Measurements from ENCODE around the gene INPP5D.
"Not testable (repeated sequence)": the region's sequence is repeated elsewhere in the genome, so short reads cannot be mapped to it uniquely, and the experiment has no call there.

Gene INPP5D

DNA sequence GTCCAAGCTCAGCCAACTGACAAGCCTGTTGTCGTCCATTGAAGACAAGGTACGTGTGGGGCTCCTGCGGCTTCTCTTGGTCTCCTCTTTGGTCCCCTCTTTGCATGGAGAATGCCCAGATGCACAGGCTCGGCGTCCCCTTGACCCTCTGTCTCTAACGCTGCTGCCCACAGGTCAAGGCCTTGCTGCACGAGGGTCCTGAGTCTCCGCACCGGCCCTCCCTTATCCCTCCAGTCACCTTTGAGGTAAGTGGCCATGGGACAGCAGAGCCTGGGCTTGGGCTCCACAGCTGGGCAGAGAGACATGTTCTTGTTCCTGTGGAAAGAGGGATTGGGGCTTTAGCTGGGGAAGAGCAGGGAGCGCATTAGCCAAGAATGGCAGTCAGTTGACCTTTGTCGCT, 86.1 kb downstream of the INPP5D start:
- DNase-seq (ENCODE audit: low spot score), result no peak

DNA sequence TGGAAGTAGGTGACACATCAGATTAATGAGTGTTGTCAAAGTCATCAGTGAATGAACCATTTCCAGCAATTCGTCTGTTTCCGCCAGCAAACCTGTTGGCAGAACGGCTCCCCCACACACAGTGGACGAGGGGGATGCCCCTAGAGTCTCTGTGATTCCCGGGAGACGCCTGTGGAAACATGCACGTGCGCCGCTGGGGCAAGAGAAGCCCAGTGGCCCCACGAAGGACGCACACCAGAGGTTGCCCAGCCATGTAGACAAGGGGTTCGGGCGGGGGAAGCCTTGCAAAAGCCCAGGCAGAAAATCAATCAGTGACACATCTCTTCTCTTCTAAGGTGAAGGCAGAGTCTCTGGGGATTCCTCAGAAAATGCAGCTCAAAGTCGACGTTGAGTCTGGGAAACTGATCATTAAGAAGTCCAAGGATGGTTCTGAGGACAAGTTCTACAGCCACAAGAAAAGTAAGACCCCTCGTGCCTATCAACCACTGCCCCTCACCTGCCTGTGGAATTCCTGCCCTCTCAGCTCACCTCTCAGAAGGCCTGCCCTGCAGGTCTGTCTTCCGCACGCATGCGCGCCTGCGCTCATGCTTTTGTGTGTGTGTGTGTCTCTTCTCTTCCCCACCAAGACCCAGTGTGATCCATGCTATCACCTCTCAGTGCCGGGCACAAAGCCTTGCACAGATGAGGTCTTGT, 87.1 kb downstream of the INPP5D start:
- no peak for DNase-seq (ENCODE audit: low spot score)

DNA sequence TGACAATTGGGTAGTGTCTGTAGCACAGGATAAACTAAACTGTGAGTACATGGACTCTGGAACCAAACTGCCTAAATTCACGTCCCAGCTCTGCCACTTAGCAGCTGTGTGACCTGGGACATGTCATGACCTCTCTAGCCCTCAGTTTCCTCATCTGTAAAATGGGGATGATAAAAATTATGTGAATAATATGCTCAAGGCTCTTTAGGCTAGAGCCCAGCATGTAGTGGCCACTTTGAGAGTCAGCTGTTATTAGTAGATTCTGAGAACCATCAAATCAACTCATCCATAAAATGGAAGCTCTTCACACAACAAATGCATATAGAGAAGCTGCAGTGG, 87.7 kb downstream of the INPP5D start:
- DNase-seq (ENCODE audit: low spot score), result no peak

DNA sequence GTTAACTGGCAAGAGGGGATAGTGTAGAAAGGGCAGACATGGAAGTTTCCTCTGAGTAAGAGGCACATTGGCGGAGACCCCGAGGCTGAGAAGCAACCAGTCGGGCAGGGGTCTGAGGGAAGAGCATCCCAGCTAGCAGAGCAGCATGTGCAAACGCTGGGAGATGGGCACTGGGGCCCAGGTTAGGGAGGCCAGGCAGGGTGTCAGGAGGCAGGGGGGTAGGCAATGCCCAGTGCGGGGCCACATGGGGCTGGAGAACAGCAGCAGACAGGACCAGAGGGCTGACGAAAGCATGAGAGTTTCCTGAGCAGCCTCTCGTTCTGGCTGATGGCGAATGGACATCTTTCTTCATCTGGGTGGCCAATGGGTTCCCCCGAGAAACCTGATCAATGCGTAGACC, 88.2 kb downstream of the INPP5D start:
- no peak for DNase-seq (ENCODE audit: low spot score)

DNA sequence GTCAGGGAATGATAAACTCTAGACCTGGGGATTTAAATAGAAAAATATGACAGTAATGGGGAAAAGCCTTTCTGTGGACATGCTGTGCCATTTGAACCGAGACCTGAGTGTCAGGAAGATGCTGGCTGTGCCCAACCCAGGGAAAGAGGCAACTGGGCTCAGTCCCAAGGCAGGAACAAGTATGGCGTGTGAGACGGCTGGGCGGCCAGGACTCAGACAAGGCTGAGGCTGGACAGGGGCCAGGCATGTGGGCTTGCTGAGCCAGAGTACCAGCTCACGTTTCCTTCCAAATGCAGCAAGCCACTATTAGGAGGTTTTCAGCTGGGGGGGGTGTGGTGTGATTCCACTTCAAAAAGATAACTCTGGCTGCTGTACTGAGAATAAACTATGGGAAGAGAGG, 92.4 kb downstream of the INPP5D start:
- no peak for DNase-seq (ENCODE audit: low spot score)

DNA sequence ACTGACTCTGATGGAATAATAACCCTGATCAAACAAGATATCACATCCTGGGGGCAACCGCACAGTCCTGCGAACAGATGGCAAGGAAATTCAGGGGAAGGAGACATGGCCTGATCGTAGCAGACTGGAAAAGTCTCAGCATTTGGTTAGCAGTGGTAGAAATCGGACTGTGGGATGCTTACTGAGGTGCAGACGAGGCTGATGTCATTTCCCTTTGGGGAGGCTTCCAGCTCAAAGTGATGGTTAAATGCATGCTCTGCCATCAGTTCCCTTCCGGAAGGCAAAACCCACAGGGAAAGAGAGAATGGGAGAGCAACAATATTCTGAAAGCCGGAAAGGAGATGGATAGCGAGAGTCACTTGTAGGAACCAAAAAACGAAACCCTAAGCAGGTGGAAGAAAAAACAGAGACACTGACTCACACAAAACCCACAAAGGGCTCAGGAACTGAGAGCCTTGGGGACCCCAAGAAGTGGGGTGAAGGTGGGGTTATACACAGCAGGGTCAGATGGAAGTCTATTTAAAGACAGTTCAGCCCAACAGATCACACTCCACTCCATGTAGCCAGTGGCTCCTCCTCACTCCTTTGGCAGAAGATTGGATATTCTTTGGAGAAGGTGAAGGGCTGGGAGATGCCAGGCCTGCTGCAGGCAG, 93.1 kb downstream of the INPP5D start:
- DNase-seq (ENCODE audit: low spot score), result no peak

DNA sequence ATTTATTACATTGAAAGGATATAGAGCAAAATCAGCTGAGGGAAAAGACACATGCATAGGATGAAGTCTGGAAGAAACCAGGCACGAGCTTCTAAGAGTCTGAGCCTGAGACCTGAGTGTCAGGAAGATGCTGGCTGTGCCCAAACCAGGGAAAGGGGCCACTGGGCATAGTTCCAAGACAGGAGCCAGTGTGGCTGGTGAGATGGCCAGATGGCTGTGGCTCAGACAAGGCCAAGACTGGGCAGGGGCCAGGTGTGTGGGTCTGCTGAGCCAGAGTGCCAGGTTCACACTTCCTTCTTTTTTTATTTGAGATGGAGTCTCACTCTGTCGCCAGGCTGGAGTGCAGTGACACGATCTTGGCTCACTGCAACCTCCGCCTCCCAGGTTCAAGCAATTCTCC, 95.9 kb downstream of the INPP5D start:
- no peak for DNase-seq (ENCODE audit: low spot score)

DNA sequence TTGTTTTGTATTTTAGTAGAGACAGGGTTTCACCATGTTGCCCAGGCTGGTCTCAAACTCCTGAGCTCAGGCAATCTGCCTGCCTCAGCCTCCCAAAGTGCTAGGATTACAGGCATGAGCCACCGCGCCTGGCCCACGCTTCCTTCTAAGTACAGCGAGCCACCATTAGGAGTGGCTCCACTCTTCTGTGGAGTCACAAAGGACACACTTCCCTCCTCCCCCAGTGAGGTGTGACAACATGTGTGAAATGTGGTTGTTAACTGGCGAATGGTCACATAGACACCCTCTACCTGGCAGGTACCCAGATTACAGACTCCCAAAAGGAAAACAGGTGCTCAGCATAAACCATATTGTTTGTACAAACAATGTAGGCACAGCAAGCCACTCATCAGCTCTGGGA, 96.3 kb downstream of the INPP5D start:
- not testable (repeated sequence) for DNase-seq (ENCODE audit: low spot score)

DNA sequence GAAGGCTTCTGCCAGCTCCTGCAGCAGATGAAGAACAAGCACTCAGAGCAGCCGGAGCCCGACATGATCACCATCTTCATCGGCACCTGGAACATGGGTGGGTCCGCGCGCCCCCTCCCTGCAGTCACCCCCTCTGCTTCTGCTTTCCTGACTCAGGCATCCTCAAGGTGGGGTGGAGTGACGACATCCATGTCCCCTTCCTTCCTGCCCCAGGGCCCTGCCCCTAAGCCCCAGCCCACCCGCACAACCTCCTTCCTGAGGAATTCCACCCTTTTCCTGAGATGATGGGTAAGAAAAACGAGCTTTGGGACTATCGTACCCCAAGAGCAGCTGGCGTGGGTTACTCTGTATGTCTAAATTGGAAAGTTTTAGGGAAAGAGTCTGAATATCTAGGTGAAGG, 101.6 kb downstream of the INPP5D start:
- no peak for DNase-seq (ENCODE audit: low spot score)

DNA sequence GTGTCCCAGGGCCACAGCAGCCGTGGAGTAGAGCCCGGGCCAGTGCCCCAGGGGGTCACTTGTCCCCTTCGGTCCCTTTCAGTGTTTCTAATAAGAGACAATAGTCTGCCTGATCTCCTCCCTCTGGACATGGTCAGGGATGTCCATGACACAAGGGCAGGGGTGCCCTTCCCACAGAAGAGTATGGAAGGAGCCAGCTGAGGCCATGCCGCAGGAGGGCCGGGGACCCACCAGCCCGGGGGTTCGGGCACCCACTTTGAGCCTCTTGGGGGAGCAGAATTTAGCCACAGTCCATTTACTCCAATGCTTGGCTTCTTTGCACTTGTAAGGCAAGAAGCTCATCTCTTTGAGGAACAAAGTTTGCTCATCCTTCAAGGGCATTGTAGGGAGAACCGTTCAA, 102.6 kb downstream of the INPP5D start:
- DNase-seq (ENCODE audit: low spot score), result no peak

DNA sequence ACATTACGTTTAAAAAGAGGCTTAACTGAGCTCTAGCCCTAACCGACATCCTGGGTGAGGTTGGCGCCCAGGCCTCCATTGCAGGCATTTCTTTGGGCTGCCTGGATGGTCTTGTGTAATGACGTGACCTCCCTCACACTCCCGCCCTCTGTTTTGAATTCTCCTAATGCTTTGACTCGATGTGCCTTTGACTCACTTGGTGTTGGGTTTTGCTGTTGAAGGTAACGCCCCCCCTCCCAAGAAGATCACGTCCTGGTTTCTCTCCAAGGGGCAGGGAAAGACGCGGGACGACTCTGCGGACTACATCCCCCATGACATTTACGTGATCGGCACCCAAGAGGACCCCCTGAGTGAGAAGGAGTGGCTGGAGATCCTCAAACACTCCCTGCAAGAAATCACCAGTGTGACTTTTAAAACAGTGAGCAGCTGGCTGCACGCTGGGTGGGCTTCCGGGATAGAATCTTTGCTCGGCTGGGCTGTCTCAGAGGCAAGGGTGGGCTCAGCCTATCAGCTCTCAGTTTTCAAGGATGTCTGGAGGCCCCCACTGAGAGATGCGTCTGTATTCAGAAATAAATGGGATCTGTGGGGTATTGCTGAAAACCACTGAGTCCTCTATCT, 103.5 kb downstream of the INPP5D start:
- no peak for DNase-seq (ENCODE audit: low spot score)

DNA sequence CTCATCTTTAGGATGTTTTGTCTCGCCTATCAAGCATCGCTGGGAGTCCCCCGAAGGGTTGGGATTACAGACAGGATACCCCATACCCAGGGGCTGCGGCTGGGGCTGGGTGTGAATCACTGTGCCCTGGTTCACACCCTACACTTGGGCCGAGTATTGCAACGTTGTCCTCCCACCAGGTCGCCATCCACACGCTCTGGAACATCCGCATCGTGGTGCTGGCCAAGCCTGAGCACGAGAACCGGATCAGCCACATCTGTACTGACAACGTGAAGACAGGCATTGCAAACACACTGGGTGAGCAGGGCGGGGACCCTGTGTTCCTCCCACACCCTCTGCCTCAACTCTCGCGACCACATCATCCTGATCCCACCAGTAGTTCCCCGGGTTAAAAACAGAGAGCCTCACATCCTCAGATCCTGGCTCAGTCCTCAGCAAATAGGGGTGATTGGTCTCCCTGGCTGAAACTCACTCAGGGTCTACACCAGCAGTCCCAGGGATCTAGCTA, 104.0 kb downstream of the INPP5D start:
- no peak for DNase-seq (ENCODE audit: low spot score)

DNA sequence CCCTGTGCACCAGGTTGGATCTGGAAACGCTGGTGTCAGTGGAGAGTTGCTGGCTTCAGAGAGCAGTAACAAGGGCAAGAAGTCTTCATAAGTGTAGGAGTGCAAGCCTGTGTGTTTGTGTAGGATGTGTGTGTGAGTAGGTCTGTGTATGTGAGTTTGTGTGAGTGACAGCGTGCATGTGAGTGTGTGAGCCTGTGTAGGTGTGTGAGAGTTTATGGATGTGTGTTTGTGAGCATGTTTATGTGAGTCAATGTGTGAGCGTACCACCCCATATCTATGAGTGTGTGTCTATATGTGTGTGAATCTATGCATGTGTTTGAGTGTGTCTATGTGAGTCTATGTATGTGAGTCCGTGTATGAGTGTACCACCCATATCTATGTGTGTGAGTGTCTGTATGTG, 104.8 kb downstream of the INPP5D start:
- DNase-seq (ENCODE audit: low spot score), result no peak

DNA sequence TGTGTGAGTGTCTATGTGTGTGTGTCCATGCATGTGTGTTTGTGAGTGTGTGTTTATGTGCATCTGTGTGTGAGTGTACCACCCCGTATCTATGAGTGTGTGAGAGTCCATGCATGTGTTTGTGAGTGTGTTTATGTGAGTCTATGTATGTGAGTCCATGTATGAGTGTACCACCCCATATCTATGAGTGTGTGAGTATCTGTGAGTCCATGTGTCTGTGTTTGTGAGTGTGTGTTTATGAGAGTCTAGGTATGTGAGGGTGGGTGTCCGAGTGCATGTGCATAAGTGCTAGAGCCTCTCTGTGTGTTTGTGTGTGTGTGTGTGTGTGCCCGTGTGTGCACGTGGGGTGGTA, 105.4 kb downstream of the INPP5D start:
- no peak for DNase-seq (ENCODE audit: low spot score)

DNA sequence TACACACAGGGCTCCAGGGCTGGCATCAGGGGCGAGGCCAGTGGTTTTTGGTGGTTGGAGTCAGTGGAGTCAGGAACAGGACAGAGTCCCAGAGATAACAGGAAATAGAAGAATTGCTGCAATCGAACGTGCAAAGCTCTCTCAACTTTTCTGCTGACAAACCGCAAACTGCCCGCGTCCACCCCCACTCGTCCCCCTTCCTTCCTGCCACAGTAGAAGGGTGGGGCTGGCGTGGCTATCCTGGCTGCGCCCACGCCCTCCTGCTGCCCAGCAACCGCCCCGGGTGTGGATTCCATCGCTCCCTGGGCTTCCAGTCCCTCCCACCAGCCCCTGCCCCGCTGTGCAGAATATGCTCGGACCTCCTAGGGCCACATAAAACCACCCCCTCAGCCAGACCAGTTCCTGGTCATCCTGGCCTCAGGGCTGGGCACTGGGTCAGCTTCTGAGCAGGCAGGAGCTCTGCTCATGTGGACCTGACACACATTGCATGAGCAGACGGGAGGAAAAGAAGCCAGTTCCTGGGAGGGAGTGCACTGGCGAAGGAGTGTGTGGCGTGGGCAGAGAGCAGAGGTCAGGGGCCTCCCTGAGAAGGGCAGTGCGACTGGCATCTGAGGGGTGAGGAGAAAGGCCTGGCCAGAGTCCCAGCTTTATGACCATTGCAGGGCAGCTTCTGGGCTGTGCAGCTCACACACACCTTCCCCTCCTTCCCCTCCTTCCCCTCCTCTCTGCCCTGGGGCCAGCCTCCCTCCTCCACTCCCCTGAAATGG, 105.9 kb downstream of the INPP5D start:
- no peak for DNase-seq (ENCODE audit: low spot score)

DNA sequence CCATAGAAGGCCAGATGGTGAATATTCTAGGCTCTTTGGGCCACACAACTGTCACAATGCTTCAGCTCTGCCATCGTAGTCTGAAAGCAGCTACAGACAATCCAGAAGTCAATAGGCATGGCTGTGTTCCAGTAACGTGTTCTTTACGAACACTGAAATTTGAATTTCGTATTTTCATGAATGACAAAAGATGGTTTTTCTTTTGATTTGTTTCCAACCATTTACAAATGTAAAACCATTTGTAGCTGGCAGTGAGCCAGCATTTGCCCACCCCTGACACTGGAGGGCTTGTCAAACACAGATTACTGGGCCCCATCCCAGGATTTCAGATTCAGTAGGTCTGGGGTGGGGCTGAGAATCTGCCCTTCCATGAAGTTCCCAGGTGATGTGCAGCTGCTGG, 108.3 kb downstream of the INPP5D start:
- DNase-seq (ENCODE audit: low spot score), result no peak

DNA sequence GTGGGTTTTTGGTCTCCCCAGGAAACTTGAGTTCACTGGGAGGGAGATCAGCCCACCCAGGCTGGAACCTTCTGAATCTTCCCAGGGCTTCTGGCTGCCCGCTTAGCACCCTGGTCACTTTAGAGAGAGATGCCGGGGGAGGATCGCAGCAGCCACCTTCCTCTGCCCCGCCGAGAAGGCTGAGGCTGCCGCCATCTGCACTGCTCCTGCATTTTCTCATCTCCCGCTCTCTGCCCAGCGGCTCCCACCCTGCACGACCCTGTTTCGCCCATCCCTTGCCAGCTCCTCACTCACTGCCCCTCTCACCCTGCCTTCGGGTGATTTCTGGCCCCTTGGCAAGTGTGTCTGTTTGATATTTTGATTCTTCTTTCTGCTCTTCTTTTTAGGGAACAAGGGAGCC, 108.8 kb downstream of the INPP5D start:
- DNase-seq (ENCODE audit: low spot score), result no peak

DNA sequence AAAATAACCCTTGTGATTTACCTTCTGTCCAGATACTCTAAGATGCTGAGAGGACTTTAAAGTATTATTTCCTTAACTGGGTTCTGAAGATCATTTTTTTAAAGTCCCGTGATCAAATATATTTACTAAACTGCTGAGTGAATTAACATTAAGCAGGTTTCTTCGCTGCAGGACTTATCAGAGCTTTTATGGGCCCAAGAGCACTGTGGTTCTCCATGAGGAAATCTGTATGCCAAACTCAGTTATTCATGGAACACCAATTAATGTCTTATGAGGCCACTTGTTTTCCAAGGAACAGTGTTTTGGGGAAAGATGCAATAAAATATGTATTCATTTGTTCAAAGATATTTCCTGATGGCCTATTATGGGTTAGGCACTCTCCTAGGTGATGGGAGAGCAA, 111.2 kb downstream of the INPP5D start:
- no peak for DNase-seq (ENCODE audit: low spot score)

DNA sequence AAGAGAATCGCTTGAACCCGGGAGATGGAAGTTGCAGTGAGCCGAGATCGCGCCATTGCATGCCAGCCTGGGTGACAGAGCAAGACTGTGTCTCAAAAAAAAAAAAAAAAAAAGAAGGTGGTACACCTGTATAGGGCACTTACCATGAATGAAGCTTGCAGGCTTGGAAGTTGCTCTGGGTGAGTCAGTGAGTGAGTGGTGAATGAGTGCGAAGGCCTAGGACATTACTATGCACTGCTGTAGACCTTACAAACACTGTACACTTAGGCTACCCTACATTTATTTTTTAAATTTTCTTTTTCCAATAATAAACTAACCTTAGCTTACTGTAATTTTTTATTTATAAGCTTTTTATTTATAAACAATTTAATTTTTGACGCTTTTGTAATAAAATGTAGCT, 113.0 kb downstream of the INPP5D start:
- DNase-seq (ENCODE audit: low spot score), result no peak

DNA sequence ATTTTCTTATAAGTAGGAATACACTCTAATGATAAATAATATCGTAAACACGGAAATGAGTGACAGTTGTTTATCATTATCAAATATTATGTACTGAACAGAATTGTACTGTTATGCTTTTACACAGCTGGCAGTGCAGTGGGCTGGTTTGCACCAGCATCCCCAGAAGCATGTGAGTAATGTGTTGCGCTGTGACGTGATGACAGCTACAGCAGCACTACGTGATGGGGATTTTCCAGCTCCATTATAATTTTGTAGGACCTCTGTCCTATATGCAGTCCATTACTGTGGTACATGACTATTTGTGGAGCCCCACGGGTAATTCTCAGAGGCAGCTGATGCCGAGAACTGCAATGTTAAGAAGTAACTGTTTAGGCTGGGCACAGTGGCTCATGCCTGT, 114.0 kb downstream of the INPP5D start:
- no peak for DNase-seq (ENCODE audit: low spot score)

DNA sequence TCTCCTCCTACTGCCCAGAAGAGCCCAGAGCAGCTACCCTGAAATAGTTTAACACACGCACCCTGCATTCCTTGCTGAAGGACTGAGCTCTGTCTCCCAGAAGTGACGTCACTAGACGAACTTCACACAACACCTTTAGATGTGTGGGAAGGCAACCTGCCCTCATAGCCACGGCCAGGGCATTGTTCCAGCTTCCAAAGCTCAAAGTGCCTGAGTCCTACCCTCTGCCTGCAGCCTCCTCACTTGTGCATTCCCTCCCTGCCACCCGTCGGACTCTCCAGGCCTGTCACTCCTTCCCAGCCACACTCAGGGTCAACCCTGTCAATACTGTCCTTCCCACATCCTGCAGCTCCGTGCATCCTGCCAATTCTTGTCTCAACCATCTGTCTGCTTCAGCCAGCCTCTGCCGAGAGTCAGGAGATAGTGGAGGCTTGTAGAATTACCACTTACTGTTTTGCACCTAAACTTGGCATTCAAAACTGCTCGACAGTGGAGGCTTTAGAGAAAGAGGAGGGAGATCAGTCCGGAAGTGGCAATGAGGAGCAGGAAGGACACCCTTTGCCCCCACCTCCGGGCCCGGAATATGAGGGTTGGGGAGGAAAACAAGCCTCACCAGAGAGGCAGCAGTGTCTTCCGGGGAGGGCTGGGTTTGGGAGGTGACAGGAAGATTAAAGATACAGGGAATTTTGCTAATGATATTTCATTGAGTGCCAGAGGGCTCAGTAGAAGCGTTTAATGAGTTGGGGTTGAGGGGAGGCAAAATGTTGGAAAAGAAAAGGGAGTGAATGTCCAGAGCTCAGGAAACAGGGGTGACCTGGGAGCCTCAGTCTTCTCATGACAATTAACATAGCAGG, 119.1 kb downstream of the INPP5D start:
- DNase-seq (ENCODE audit: low spot score), result no peak

DNA sequence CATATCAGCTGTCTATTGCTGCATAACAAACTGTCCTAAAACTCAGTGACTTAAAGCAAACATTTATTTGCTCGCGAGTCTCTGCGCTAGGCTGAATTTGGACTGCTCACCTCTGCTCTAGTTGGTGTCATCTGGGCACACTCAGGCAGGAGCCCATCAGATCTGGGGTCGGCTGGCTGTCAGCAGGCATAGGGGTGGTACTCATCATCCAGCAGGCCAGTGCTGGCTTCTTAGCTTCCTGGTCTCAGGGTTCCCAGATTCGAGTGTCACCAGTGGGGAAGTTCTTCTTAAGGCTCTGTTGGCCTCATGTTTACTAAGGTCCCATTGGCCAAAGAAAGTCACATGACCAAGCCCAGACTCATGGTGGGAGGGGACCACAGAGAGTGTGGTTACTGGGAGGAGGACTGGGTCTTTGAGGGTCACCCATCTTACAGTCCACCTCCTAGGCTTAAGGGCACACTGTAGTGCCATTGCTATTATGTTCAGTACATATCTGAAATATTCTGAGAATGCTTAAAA, 119.8 kb downstream of the INPP5D start:
- no peak for DNase-seq (ENCODE audit: low spot score)

Measured in putamen (tissue), 1 donor.